Stimulated activated CD4-positive, alpha-beta T cell treated with anti-CD3 and anti-CD28 coated beads, Interleukin-4, amount 100 ng/mL, for 48 hours (primary cell): Measurements from ENCODE around the gene GPR37.

ENCODE experiments used
- DNase-seq, 2 donors: peaks; one replicate each; pipeline ENCODE4 v3.0.0-alpha.2; 2020; ENCODE audit warnings: low read depth in 2 of 2

The GPR37 gene, protein sequence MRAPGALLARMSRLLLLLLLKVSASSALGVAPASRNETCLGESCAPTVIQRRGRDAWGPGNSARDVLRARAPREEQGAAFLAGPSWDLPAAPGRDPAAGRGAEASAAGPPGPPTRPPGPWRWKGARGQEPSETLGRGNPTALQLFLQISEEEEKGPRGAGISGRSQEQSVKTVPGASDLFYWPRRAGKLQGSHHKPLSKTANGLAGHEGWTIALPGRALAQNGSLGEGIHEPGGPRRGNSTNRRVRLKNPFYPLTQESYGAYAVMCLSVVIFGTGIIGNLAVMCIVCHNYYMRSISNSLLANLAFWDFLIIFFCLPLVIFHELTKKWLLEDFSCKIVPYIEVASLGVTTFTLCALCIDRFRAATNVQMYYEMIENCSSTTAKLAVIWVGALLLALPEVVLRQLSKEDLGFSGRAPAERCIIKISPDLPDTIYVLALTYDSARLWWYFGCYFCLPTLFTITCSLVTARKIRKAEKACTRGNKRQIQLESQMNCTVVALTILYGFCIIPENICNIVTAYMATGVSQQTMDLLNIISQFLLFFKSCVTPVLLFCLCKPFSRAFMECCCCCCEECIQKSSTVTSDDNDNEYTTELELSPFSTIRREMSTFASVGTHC

GRCh38 chr7:124765401-124766352 lies at the start of gene GPR37:
TSS of gene GPR37 (minus strand) at chr7:124765792. CDS start at chr7:124764976, 816 bp downstream.
- peak; percentile 10 to 30 for DNase-seq

- no peak for DNase-seq
These were observed 48.6 kb upstream of the GPR37 start for GRCh38 chr7:124813994-124814798.

GRCh38 chr7:124812764-124813163 lies 47.2 kb upstream of the GPR37 start:
- no peak for DNase-seq

DNA sequence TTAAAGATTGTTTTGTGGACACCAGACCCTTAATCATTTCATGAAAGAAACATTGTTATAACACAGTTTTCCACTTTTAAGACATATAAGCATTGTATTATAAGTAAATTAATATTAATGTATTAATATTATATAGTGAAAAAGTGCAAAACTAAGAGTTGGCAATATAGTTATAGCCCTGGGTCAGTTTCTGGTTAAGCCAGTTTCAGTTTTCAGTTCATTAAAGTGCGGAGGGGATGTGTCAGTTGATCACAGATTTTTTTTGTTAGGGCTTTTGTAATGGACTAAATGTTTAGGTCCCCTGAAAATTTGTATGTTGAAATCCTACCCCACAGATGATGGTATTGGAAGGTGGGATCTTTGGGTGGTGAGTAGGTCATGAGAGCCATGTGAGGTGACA lies 45.7 kb upstream of the GPR37 start:
- no peak for DNase-seq

GRCh38 chr7:124810605-124811004 lies 45.0 kb upstream of the GPR37 start:
- no peak for DNase-seq

GRCh38 chr7:124808206-124808605 lies 42.6 kb upstream of the GPR37 start:
- no peak for DNase-seq

- no peak for DNase-seq
These were observed 35.8 kb upstream of the GPR37 start for GRCh38 chr7:124801330-124801895.

DNA sequence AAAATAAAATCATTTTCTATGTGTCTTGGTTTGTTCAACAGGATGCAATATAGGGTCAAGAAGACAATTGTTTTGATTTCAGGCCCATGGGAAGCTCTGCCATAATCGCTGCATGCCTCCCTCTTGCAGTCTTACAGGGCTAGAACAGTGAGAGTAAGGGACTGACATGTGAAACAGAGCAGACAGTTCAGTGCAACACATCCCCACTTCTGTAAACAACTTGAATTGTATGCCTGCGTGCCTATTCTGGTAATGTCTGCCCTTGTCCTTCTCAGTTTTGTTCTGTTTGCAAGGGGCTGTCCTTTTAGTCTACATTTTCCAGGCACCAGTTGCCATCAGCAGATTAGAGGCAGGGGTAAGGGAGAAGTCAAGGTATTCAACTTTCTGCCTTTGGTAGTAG lies 34.8 kb upstream of the GPR37 start:
- no peak for DNase-seq

DNA sequence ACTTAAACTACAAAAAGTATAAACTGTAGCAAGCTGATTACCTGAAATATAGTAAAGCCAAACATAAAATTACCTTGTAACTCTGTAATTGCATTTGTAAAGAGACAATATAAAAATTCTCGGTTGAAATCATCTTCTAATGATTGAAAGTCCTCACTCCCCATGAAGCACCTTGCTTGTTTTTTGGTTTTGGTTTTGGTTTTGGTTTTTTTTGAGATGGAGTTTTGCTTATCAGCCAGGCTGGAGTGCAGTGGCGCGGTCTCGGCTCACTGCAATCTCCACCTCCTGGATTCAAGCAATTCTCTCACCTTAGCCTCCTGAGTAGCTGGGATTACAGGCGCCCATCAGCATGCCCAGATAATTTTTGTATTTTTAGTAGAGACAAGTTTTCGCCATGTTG lies 33.9 kb upstream of the GPR37 start:
- no peak for DNase-seq

- no peak for DNase-seq
These were observed 31.2 kb upstream of the GPR37 start for GRCh38 chr7:124796771-124797170.

GRCh38 chr7:124792696-124793095 lies 27.1 kb upstream of the GPR37 start:
- DNase-seq: no peak

DNA sequence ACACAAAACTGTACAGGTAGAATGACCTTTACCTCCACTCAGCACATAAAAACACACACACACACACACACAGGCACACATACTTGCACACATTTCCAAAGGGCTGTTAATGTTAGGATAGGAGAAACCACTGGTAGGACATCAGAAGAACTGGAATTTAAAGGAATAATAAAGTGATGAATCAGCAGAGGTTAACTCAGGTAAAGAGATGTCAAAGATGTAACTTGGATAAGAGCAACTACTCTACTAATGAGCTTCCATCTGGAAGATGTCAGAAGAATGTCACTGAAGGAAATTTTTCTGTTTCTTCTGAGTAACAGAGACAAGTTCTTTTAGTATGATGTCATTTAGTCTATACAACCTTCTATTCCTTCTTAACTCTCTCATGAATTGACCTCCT lies 26.4 kb upstream of the GPR37 start:
- DNase-seq: no peak

GRCh38 chr7:124791426-124791825 lies 25.8 kb upstream of the GPR37 start:
- no peak for DNase-seq

- no peak for DNase-seq
These were observed 25.1 kb upstream of the GPR37 start for GRCh38 chr7:124790645-124791044.

DNA sequence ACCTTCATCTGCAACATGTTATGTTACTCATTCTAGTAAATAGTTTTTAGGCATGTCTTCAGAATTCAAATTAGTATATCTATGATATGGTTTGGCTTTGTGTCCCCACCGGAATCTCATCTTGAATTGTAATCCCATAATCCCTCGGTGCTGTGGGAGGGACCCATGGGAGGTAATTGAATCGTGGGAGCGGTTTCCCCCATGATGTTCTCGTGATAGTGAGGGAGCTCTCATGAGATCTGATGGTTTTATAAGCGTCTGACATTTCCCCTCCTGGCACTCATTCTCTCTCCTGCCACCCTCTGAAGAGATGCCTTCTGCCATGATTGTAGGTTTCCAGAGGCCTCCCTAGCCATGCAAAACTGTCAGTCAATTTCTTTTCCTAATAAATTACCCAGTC lies 20.4 kb upstream of the GPR37 start:
- DNase-seq: no peak

DNA sequence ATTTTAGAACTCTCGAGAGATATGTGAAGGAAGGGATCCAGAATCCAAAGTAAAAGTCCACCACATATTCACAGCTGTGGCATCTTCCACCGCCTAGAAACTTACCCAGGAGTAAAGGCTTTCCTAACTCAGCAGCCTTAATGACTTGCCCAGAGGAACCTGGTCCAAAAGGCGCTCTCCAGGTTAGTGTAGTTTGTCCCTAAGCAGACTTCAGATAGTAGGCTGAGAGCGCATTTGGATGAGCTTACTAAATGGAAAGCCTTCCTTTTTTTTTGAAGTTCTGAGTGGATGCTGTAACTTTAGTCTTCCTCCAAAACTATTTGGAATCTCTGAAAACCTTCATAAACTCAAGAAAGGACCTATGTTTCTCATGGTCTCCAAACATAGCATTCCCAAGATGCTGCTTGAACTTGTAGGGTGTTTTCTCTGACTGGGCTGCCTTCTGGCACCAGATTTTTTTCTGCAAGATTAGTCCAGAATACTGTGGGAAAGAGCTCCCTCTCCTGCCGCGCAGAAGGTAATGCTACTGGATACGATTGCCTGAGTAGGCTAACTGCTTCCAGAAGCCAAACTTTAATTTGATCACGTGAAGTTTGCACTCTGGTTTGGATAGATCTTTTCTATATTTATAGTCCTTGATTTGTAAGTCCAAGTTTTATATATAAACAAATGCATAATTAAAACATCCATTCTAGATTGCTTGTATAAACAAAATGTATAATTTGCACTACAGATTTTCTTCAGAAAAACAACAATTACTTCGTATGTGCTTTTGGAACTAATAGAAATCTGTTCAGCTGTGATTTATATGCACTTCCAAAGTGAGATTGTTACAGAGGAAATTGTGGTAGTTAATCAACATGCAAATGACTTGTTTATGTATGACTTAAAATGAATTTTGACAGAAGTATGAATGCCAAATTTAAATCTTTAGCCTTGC lies 19.6 kb upstream of the GPR37 start:
- peak in 1 of 2 donors; percentile 10 for DNase-seq

DNA sequence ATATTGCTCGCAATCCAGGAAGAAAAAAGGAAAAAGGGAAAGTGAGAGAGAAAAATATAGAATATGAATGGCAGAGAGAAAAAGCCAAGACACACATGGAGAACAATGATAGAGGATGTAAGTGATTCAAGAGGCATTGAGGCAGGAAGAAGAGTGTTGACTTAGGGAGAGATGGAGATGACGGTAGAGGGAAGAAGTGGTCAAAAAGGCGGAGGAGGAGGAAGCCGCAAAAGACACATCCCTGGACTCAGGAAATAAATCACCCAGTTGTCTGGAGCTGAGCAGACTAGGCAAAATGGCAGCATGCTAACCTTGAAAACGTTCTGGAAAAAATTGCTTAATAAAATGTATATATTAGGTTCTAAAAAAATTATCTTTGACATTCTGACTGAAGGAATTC lies 17.7 kb upstream of the GPR37 start:
- DNase-seq: no peak

- no peak for DNase-seq
These were observed 16.5 kb upstream of the GPR37 start for GRCh38 chr7:124781907-124782734.

GRCh38 chr7:124781418-124781817 lies 15.8 kb upstream of the GPR37 start:
- no peak for DNase-seq
